Erythroblast (primary cell): ENCODE measurements around the gene CERT1.
A peak's percentile ranks its signal among the peaks of the same experiment; 100 is the strongest.
"Not testable (repeated sequence)": the region's sequence is repeated elsewhere in the genome, so short reads cannot be mapped to it uniquely, and the experiment has no call there.

Experiments used
- DNase-seq, 2 experiments: peaks; one replicate each; lab custom pipeline; 2025; lab: John Stamatoyannopoulos, UW
- GATA1 ChIP-seq: IDR thresholded peaks from 2 replicates; pipeline ENCODE4 v1.6.1; 2011; ENCODE audit warnings: low read depth, mild to moderate bottlenecking, control low read depth, low read length, moderate library complexity
- POLR2A ChIP-seq: IDR thresholded peaks from 2 replicates; pipeline ENCODE4 v1.6.1; 2011; ENCODE audit warnings: mild to moderate bottlenecking, low read length

Gene CERT1

DNA sequence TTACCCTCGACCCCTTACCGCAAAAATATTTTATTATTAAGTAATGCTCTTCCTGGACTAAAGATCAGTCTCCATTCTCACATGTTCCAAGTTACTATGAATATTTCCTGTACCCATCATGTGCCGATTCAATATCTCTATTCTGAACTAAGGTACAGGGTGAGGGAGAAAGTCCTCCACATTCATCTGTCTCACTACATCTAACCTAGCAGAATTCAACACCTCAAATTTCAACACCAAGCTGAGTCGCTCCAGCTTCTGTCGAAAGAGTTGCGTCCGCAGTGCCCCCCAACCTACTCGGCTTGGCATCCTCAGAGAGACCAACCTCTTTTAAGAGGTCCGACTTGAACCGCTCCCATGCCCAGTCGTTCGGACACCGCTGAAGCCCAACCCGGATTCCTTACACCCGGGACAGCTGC, 1.0 kb downstream of the CERT1 start:
- DNase-seq, result no peak
- no peak for TF ChIP-seq POLR2A
- no peak for TF ChIP-seq GATA1

DNA sequence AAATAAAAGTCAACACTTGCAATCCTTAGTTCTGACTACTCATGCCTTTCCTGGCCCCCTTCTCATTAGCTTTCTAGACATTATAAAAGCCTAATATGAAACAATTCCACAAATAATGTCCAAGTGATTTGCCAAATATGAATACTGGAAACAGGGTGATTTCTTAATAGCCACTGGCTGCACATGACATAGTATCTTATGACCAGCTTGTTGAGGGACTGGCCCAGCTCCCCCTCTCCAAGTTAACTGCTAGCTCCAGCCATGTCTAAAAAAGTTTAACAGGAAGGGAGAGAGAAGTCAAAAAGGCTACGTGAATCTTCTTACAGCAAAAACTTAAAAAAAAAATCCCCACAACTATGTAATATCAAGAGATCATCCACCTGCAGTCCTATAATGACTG, 1.5 kb downstream of the CERT1 start:
- peak; percentile 46 to 60 for DNase-seq
- TF ChIP-seq GATA1 (no peak), POLR2A (no peak)

DNA sequence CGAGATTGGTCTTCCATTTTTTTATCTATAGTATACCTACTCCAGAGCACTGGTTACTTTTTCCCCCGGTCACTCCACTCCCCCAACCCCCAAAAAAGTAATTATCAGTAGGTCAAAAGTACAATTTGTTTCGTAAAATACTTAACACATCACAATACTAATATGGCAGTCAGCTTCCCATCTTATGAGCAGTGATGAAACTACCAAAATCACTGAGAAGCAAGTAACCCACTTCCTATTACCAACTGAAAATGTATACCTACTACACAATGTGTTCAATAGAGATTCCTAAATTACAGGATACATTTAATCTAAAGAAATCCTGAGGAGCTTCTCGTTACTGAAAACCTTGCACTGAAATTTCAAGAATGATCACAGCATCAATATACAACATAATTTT, 1.9 kb downstream of the CERT1 start:
- no peak for DNase-seq
- no peak for TF ChIP-seq GATA1
- TF ChIP-seq POLR2A, result no peak

DNA sequence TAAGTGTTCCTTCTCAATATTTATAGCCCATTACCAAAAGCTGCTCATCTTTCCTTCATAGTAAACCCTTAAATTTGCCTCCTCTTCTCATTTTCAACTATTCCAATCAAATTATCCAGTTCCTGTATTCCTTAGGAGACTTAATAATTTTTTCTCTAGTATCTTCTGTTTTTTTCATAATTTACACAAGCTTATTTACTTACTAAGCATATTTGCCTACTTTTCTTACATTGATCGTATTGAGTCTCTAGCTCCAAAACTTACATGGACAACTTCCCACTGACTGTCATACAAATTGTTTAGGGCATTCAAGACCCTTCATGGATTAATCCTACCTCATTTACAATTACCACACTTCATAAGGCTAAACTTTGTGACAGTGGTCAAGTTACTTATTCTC, 3.6 kb downstream of the CERT1 start:
- TF ChIP-seq GATA1 (no peak), POLR2A (no peak)
- DNase-seq, result no peak

DNA sequence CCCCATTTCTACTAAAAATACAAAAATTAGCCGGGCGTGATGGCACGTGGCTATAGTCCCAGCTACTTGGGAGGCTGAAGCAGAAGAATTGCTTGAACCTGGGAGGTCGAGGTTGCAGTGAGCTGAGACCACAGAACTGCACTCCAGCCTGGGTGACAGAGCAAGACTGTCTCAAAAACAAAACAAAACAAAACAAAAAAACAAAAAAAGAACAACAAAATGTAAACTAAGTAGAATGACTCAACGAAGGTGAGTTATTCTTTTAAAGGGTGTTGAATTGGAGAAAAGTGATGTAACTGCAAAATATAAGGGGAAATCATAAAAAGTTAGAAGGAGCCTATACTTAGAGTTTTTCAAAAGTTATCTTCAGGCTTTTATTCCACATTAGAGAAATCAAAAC, 6.3 kb downstream of the CERT1 start:
- not testable (repeated sequence) for DNase-seq

DNA sequence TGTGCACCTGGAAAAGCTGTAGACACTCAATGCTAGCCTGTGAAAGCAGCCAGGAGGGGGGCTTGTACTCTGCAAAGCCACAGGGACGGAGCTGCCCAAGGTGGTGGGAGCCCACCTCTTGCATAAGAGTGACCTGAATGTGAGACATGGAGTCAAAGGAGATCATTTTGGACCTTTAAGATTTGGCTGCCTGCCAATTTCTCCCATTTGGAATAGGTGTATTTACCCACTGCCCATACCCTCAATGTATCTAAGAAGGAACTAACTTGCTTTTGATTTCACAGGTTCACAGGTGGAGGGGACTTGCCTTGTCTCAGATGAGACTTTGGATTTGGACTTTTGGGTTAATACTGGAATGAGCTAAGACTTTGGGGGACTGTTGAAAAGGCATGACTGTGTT, 12.6 kb downstream of the CERT1 start:
- DNase-seq, result peak in 1 of 2 experiments; percentile 10

DNA sequence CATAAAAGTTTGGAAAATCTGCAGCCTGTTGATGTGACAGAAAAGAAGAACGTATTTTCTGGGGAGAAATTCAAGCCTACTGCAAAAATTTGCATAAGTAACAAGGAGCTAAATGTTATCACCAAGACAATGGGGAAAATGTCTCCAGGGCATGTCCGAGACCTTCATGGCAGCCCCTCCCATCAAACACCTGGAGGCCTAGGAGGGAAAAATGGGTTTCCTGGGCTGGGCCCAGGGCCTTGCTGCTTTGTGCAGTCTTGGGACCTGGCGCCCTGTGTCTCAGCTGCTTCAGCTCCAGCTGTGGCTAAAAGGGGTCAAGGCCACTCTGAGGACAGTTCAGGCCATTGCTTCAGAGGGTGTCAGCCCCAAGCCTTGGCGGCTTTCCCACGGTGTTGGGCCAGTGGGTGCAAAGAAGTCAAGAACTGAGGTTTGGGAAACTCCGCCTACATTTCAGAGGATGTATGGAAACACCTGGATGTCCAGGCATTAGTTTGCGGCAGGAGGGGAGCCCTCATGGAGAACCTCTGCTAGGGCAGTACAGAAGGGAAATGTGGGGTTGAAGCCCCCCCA, 13.1 kb downstream of the CERT1 start:
- no peak for DNase-seq
- TF ChIP-seq POLR2A (no peak), GATA1 (no peak)

DNA sequence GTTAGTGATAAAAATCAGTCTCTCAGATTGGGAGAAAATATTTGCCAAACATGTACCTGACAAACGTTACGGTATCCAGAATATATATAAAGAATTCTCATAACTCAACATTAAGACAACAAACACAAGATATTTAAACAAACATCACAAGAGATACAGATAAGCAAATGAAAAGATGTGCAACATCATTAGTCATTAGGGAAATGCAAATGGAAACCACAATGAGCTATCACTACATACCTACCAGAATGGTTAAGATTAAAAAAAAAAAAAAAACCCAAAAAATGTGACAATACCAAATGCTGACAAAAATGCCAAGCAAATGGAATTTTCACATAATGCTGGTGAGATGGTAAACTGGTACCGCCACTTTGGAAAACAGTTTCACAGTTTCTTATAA, 15.4 kb downstream of the CERT1 start:
- no peak for DNase-seq
- TF ChIP-seq POLR2A (no peak), GATA1 (no peak)

DNA sequence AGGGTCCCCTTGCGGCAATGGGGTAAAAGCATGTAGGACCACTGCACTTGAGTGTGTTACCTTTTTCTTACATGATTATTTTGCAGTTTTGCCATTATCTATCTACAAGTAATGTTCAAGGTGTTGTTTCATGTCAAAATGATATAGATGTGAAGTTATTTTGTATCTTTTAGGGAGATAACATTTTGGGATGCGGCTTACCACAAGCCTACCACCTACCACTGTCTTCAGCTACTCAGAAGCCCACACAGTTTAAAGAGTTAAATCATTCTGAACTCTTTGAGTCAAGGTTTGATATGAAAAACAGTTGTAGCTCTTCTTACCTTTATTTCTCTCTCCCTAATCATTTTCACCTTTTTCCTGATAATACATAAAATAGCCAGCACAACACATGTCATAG, 19.8 kb downstream of the CERT1 start:
- TF ChIP-seq POLR2A, result no peak
- TF ChIP-seq GATA1, result no peak
- DNase-seq, result no peak

DNA sequence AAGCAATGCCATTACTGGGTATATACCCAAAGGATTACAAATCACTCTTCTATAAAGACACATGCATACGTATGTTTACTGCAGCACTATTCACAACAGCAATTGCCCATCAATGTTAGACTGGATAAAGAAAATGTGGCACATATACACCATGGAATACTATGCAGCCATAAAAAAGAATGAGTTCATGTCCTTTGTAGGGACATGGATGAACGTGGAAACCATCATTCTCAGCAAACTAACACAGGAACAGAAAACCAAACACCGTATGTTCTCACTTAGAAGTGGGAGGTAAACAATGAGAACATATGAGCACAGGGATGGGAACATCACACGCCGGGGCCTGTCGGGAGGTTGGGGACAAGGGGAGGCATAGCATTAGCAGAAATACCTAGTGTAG, 21.6 kb downstream of the CERT1 start:
- not testable (repeated sequence) for DNase-seq

DNA sequence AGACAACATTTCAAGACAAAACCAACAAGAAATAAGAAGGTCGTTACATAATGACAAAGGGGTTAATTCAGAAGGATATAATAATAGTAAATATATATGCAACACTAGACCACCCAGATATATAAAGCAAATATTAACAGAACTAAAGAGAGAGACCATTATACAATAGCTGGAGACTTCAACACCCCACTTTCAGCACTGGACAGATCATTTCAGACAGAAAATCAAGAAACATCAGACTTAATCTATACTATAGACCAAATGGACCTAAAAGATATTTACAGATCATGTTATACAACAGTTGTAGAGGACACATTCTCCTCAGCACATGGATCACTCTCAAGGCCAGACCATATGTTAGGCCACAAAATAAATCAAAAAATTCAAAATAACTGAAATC, 26.8 kb downstream of the CERT1 start:
- no peak for DNase-seq
- TF ChIP-seq GATA1 (no peak), POLR2A (no peak)

DNA sequence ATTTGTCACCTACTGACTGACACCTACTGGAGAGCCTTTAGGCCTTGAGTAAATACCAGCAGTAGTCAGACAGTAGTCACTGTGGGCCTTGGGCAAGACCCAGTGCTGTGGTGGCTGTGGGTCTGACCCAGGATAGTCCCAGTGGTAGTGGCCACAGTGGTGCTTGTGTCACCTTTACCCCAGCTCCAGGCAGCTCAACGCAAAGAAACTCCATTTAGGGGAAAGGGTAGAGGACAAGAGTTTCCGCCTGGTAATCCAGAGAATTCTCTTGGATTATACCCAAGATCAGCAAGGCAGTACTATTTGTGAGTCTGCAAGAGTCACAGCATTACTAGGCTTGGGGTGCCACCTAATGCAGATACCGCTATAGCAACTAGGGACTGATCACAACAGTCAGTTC, 28.9 kb downstream of the CERT1 start:
- DNase-seq, result no peak
- TF ChIP-seq GATA1 (no peak), POLR2A (no peak)

DNA sequence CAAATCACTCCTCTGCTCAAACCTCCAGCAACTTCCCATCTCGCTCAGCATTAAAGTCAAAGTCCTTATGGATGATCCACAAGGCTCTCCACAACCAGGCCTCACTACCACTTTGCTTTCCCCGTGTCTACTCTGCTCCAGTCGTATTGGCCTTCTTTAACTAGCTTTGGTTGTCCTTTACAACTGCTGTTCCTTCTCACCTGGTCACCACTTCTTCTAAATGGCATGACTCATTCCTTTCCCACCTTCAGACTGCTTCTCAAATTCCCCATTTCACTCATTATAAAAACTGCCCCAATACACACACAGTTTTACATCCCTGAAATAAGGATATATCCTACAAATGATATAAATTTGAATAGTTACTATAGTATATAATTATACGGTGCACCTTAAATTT, 30.4 kb downstream of the CERT1 start:
- DNase-seq, result no peak
- TF ChIP-seq POLR2A, result no peak
- TF ChIP-seq GATA1, result no peak

DNA sequence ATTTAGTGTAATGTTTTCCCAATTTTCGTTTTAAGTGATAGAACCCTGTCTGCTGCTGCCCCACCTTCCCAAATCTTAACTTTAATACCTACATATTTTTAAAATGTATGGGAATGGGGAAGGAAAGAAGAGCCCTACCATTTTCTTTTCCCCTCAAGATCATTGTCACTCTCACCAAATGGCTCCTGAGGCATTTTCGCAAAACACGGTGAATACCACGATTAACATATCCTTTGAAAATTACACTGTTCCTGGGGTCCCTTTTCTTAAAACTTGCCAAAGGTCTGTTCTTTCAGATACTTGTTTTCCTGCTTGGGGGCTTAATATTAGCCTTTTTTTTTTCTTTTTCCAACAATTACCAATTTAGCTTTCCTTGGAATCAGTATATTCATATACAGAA, 36.1 kb downstream of the CERT1 start:
- no peak for DNase-seq
- TF ChIP-seq GATA1 (no peak), POLR2A (no peak)

DNA sequence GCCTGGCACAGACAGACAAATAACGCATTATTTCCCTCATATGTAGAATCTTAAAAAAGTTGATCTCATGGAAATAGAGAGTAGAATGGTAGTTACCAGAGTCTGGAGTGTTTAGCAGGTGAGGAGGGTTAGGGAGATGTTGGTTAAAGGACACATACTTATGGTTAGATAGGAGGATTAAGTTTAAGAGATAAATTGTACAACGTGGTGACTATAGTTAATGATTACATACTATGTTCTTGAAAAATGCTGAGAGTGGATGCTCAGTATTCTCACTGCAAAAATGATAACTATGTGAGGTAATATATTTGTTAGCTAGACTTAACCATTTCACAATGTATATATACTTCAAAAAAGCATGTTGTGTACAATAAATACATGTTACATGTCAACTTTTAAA, 38.0 kb downstream of the CERT1 start:
- TF ChIP-seq POLR2A (no peak), GATA1 (no peak)
- DNase-seq, result no peak

DNA sequence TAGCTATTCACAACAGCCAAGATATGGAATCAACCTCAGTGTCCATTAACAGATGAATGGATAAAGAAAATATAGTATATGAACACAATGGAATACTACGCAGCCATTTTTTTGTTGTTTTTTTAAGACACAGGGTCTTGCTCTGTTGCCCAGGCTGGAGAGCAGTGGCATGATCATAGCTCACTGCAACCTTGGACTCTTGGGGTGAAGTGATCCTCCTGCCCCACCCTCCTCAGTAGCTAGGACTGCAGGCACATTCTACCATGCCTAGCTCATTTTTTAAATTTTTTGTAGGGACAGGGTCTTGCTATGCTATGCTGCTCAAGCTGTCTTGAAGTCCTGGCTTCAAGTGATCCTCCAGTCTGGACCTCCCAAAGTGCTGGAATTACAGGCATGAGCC, 38.5 kb downstream of the CERT1 start:
- TF ChIP-seq GATA1 (no peak), POLR2A (no peak)
- DNase-seq, result no peak
